ENCODE measurements around the gene NPB. TPM values are rescaled to one million over a fixed set of nuclear protein-coding genes. Genes with fewer than 3 reads are reported as not detected.

NPB gene
- total and polyA plus RNA-seq, 4 donors, result 0.15 to 0.92 (median 0.55) TPM

DNA sequence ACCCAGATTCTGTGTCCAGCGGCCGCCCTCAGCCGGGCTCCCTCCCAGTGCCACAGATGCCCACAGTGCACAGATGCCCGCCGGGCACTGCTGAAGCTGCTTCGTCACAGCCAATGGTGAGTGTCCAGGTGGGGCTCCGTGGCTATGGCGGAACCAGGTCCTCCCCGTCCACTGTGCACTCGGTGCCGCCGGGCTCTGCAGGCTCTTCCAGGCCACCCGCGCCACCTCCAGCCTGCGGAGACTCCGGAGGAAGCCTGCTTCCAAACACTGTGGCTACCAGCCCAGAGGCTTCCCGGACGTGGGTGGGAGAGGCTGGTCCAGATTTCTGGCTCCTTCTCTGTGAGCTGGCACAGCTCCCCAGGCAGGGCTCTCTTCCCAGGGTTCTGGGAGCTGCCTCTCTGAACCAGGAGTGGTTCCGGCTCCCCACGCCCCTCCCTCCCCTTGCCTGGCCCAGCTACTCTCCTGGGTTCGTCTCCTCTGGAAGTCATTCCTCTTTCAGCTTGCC is 37.9 kb downstream of the NPB start:
- Histone ChIP-seq H3K27ac (ENCODE audit: low read depth in 1 of 2, low read length in 2 of 2) (no peak overlapping the region), H3K36me3 (ENCODE audit: control insufficient read depth in 4 of 4, insufficient read depth in 3 of 4, low read depth in 1 of 4, low read length in 3 of 4) (no peaks in the 10 kb centered on the region), H3K9ac (ENCODE audit: low read depth in 1 of 2, low read length in 2 of 2) (no peak overlapping the region), H3K9me3 (ENCODE audit: control insufficient read depth in 4 of 4, low read length in 3 of 4) (no peaks in the 10 kb centered on the region), H3K4me3 (ENCODE audit: low read depth in 1 of 3, low read length in 3 of 3) (no peak overlapping the region), H3K27me3 (ENCODE audit: control insufficient read depth in 4 of 4, insufficient read depth in 4 of 4, low read length in 3 of 4) (no peaks in the 10 kb centered on the region), H3K4me1 (ENCODE audit: control insufficient read depth in 4 of 4, insufficient read depth in 4 of 4, low read length in 3 of 4) (peaks cover 6 to 10% (median 6%) of the 10 kb centered on the region in 4 donors)
- 89% methylated on average over 21 of the region's 21 CpGs for WGBS
- no peak for DNase-seq (ENCODE audit: low spot score)
- TF ChIP-seq, protein P1, sequence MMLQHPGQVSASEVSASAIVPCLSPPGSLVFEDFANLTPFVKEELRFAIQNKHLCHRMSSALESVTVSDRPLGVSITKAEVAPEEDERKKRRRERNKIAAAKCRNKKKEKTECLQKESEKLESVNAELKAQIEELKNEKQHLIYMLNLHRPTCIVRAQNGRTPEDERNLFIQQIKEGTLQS (IDR thresholded peaks at IDR 0.05), result no peak
- TF ChIP-seq YY1 (IDR thresholded peaks at IDR 0.05) (no peak), JUND (IDR thresholded peaks at IDR 0.05) (no peak), NR2F2 (IDR thresholded peaks at IDR 0.05) (no peak), RAD21 (IDR thresholded peaks at IDR 0.05) (no peak)
- TF ChIP-seq, protein P2, sequence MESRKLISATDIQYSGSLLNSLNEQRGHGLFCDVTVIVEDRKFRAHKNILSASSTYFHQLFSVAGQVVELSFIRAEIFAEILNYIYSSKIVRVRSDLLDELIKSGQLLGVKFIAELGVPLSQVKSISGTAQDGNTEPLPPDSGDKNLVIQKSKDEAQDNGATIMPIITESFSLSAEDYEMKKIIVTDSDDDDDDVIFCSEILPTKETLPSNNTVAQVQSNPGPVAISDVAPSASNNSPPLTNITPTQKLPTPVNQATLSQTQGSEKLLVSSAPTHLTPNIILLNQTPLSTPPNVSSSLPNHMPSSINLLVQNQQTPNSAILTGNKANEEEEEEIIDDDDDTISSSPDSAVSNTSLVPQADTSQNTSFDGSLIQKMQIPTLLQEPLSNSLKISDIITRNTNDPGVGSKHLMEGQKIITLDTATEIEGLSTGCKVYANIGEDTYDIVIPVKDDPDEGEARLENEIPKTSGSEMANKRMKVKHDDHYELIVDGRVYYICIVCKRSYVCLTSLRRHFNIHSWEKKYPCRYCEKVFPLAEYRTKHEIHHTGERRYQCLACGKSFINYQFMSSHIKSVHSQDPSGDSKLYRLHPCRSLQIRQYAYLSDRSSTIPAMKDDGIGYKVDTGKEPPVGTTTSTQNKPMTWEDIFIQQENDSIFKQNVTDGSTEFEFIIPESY (IDR thresholded peaks at IDR 0.05), result no peak
- TF ChIP-seq, protein P3, sequence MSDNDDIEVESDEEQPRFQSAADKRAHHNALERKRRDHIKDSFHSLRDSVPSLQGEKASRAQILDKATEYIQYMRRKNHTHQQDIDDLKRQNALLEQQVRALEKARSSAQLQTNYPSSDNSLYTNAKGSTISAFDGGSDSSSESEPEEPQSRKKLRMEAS (IDR thresholded peaks at IDR 0.05), result no peak

DNA sequence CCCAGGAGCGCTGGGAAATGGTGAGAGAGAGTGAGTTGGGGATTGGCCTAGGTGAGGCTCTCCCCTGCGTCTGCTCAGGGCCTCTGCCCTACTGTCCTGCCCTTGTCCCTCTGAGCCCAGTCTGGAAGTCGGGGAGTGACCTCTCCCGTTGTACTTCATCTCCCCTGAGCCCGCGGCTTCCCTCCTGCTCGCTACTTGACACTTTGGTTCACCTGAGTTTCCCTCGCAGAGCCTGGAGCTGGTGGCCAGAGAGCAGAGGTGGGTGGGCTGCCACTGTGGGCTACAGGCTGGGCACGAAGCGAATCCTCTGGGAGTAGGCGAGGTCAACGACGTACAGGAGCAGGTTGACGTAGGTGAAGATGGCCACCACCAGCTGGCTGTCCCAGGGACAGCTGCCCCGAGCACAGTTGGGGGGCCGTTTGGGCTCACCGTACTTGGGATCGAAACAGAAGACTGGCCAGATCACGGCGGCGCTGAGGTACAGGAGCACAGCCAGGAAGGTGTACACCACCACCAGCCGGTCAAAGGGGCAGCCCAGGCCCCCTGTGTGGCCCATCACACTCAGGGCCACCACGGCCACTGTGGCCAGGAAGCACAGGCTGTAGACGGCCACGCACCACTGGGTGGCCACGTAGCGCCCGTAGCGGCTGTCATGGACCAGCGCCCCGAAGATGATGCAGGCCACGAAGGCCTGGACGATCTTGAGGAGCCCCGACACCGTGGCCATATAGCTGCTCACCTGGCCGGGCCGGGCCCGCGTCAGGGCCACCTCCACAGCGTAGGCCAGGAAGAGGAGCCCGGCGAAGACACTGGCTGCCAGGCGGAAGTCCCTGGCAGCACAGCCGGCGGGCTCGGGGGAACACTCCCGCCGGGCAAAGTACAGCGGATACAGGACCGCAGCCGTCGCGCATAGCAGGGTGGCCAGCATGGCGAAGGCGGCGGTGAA is 38.8 kb downstream of the NPB start:
- Histone ChIP-seq H3K27me3 (ENCODE audit: control insufficient read depth in 4 of 4, insufficient read depth in 4 of 4, low read length in 3 of 4) (no peaks in the 10 kb centered on the region), H3K27ac (ENCODE audit: low read depth in 1 of 2, low read length in 2 of 2) (no peak overlapping the region), H3K4me3 (ENCODE audit: low read depth in 1 of 3, low read length in 3 of 3) (no peak overlapping the region), H3K36me3 (ENCODE audit: control insufficient read depth in 4 of 4, insufficient read depth in 3 of 4, low read depth in 1 of 4, low read length in 3 of 4) (no peaks in the 10 kb centered on the region), H3K4me1 (ENCODE audit: control insufficient read depth in 4 of 4, insufficient read depth in 4 of 4, low read length in 3 of 4) (peaks cover 6 to 10% (median 6%) of the 10 kb centered on the region in 4 donors), H3K9ac (ENCODE audit: low read depth in 1 of 2, low read length in 2 of 2) (no peak overlapping the region), H3K9me3 (ENCODE audit: control insufficient read depth in 4 of 4, low read length in 3 of 4) (no peaks in the 10 kb centered on the region)
- no peak for DNase-seq (ENCODE audit: low spot score)
- TF ChIP-seq RAD21 (IDR thresholded peaks at IDR 0.05) (no peak), RXRA (IDR thresholded peaks at IDR 0.05) (no peak), TAF1 (conservative IDR thresholded peaks at IDR 0.05) (no peak), NR2F2 (IDR thresholded peaks at IDR 0.05) (no peak), HNF4G (IDR thresholded peaks at IDR 0.05) (no peak), EGR1 (IDR thresholded peaks at IDR 0.05; ENCODE audit: low read depth in 2 of 2) (no peak), HNF4A (conservative IDR thresholded peaks at IDR 0.05) (no peak)
- TF ChIP-seq, protein P2 (IDR thresholded peaks at IDR 0.05), result no peak
- WGBS, result 92% methylated on average over 56 of the region's 56 CpGs

All from liver (tissue), 9 donors.